Sigmoid colon (tissue), 7 donors: ENCODE results near the gene TSPAN14. TPM values are rescaled to one million over a fixed set of nuclear protein-coding genes. Genes with fewer than 3 reads are reported as not detected.

Experiments used
- DNase-seq: peaks from one replicate; pipeline ENCODE4 v3.0.0-alpha.2; 2019
- H3K27ac ChIP-seq, 4 donors: fragments of 200-600 bp; sonication (generic); one replicate each; pipeline ENCODE4 v1.5.1; 2016 to 2019; ENCODE audit warnings: mild to moderate bottlenecking in 1 of 4
- H3K27me3 ChIP-seq, 3 donors: fragments of 200-600 bp; sonication (generic); one replicate each; pipeline ENCODE4 v1.5.1; 2019; ENCODE audit warnings: mild to moderate bottlenecking in 1 of 3
- H3K36me3 ChIP-seq, 4 donors: fragments of 200-600 bp; sonication (generic); one replicate each; pipeline ENCODE4 v1.5.1; 2016 to 2019
- H3K4me1 ChIP-seq, 4 donors: fragments of 200-600 bp; sonication (generic); one replicate each; pipeline ENCODE4 v1.5.1; 2017 to 2019
- H3K4me3 ChIP-seq, 4 donors: fragments of 200-600 bp; sonication (generic); one replicate each; pipeline ENCODE4 v1.5.1; 2017 to 2019; ENCODE audit warnings: mild to moderate bottlenecking in 2 of 4, moderate library complexity in 1 of 4
- H3K9me3 ChIP-seq, 4 donors: fragments of 200-600 bp in 3 of 4; sonication (generic) in 3 of 4; one replicate each; pipeline versions ENCODE4 v1.5.1 to v1.6.1; 2013 to 2019
- EP300 ChIP-seq, 4 donors: sonication (generic); formaldehyde crosslinking; IDR thresholded peaks; one replicate each; pipeline ENCODE4 v1.6.1; 2017; ENCODE audit warnings: antibody characterized with exemption in 4 of 4
- POLR2A ChIP-seq, 2 donors: fragments of 450-650 bp; IDR thresholded peaks; one replicate each; pipeline ENCODE4 v1.6.1; 2016; ENCODE audit warnings: antibody characterized with exemption in 2 of 2, mild to moderate bottlenecking in 2 of 2, moderate library complexity in 2 of 2
- POLR2AphosphoS5 ChIP-seq, 4 donors: sonication (generic); formaldehyde crosslinking; IDR thresholded peaks; one replicate each; pipeline ENCODE4 v1.6.1; 2017; ENCODE audit warnings: antibody characterized with exemption in 4 of 4
- WGBS, 2 donors: extraction: QIAGEN DNeasy Blood & Tissue Kit; methylation state at CpG; one replicate each; pipeline ENCODE4 v1.1.7; 2013; 5-methylcytosine and 5-hydroxymethylcytosine counted together
- intact Hi-C: fragments of 100-400 bp; cut with DNase I; formaldehyde crosslinking; loops from one replicate; pipeline ENCODE4 v1.15.1; 2023
- polyA plus RNA-seq, 3 donors: library from polyadenylated mRNA; stranded (reverse); fragments of 200-250 nt; gene quantifications; one replicate each; pipeline ENCODE4 v1.2.3, GENCODE V29; 2013
- total RNA-seq, 4 donors: library from RNA; depleted of rRNA; stranded (reverse); fragments of >200 nt; gene quantifications; one replicate each; pipeline ENCODE4 v1.1.0, GENCODE V29; 2016
- TF ChIP-seq, protein P1 (sequence below), 4 experiments: fragments of 450-650 bp in 3 of 4; fragments of 200-600 bp in 1 of 4; IDR thresholded peaks; one replicate each; pipeline ENCODE4 v1.5.1; 2016 to 2019; ENCODE audit warnings: antibody characterized with exemption in 4 of 4, mild to moderate bottlenecking in 3 of 4, moderate library complexity in 2 of 4
- donor health status: healthy with polysubstance abuse.
- donor health status: Bipolar disorder and iron deficiency.
- donor health status: healthy.

TSPAN14 gene
- total and polyA plus RNA-seq, 7 donors: 12.0 to 67.3 (median 23.5) TPM

DNA sequence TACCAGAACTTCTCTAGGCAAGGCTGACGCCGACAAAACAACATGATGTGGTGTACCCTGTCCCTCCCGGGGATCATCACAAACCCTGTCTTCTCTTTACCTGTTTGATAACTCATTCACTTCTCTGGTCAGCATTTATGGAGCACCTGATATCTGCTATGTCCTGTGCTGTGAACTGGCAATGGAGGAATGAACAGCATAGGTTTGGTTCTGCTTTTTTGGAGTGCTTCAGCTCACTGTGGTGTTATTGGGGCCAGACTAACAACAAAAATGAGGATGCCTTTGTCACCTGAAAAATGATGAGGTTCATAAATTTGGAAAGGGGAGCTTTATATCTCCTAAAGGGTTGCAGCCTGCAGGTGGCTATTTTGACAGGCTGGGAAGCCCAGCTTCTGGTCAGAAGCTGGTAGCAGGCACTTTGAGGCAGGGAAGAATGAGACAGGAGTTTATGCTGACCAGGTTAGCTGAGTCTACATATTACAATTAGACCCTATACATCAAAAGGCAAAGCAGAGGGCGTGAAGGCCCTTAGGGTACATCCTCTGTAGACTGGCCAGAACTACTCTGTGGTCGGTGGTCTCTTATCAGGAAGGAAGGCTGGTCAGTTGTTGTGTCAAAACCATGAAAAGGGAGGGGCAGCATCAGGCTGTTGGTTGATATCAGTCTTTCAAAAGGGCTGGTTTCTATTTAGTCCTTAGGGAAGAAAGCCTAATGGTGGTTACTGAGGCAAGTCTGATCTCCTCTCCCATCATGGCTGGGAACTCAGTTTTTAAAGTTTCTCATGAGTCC, 125.9 kb downstream of the TSPAN14 start:
- H3K9me3 ChIP-seq: peaks cover 0 to 3% (median 0%) of the 10 kb centered on the region in 4 donors
- 78 to 83% methylated on average over 5 of the region's 5 CpGs for WGBS, 2 donors
- H3K4me1 ChIP-seq: no peaks in the 10 kb centered on the region
- TF ChIP-seq POLR2A (IDR thresholded peaks at IDR 0.05) (no peak), EP300 (IDR thresholded peaks at IDR 0.05) (no peak), POLR2AphosphoS5 (IDR thresholded peaks at IDR 0.05) (no peak)
- TF ChIP-seq, protein P1, sequence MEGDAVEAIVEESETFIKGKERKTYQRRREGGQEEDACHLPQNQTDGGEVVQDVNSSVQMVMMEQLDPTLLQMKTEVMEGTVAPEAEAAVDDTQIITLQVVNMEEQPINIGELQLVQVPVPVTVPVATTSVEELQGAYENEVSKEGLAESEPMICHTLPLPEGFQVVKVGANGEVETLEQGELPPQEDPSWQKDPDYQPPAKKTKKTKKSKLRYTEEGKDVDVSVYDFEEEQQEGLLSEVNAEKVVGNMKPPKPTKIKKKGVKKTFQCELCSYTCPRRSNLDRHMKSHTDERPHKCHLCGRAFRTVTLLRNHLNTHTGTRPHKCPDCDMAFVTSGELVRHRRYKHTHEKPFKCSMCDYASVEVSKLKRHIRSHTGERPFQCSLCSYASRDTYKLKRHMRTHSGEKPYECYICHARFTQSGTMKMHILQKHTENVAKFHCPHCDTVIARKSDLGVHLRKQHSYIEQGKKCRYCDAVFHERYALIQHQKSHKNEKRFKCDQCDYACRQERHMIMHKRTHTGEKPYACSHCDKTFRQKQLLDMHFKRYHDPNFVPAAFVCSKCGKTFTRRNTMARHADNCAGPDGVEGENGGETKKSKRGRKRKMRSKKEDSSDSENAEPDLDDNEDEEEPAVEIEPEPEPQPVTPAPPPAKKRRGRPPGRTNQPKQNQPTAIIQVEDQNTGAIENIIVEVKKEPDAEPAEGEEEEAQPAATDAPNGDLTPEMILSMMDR (IDR thresholded peaks at IDR 0.05): no peak
- H3K27ac ChIP-seq: no peak overlapping the region
- no peak for DNase-seq
- no peaks in the 10 kb centered on the region for H3K36me3 ChIP-seq
- no peaks in the 10 kb centered on the region for H3K27me3 ChIP-seq
- no peak overlapping the region for H3K4me3 ChIP-seq
- intact Hi-C loops: no loop called here

DNA sequence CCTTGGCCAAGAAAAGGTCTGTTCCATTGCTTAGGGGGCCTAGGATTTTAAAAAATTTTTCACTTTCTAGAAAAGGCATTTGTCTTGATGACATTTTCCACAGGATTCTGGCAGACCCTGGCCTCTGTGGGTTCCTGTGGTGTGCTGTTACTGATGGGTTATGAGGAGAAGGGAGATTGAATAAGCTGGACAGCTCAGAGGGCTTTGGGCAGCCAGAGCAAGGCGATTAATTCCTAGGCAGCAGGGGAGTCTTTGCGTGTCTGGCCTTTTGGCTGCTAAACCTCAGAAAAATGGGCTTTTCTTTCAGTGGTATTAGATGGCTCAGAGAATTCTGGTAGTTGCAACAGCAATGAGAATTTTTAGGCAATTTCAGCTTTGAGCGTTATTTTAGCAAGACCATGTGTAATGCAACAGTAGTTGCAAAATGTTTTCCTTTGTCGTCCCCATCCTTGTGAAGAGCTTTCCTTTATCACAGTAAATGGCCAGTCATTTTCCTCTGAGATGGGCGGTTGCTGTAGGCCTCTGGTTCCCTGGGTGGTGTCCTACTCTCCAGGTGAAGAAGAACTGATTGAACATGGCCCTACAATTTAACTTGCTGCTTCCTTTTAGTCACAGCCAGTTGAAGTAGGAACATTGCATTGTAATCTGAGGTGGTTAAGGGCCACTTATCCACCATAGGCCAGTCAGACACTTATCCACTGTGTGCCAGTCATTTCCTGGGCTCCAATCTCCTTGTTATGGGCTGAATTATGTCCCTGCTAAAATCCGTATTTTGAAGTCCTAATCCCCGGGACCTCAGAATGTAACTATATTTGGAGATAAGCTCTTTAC, 126.7 kb downstream of the TSPAN14 start:
- no peak for DNase-seq
- Histone ChIP-seq H3K4me1 (no peaks in the 10 kb centered on the region), H3K27me3 (no peaks in the 10 kb centered on the region), H3K9me3 (peaks cover 0 to 3% (median 0%) of the 10 kb centered on the region in 4 donors), H3K27ac (no peak overlapping the region), H3K36me3 (no peaks in the 10 kb centered on the region), H3K4me3 (no peak overlapping the region)
- WGBS, 2 donors: 83 to 89% methylated on average over 7 of the region's 7 CpGs
- TF ChIP-seq, protein P1 (IDR thresholded peaks at IDR 0.05): no peak
- TF ChIP-seq EP300 (IDR thresholded peaks at IDR 0.05) (no peak), POLR2A (IDR thresholded peaks at IDR 0.05) (no peak), POLR2AphosphoS5 (IDR thresholded peaks at IDR 0.05) (no peak)
- intact Hi-C loops: no loop called here

DNA sequence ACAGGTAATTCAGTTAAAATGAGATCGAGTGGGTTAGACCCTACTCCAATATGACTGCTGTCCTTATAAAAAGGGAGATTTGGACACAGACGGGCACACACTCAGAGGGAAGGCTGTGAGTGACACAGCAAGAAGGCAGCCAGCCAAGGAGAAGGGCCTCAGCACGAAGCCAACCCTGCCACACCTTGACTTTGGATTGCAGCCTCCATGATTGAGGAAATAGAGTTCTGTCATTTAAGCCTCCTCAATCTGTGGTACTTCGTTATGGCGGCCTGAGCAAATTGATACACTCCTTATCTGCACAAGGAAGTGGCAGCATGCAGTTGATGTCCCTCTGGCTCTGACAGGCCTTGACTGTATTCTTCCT, 127.3 kb downstream of the TSPAN14 start:
- no peak for TF ChIP-seq POLR2A (IDR thresholded peaks at IDR 0.05)
- no peaks in the 10 kb centered on the region for H3K4me1 ChIP-seq
- no peak overlapping the region for H3K27ac ChIP-seq
- intact Hi-C loops: no loop called here
- H3K36me3 ChIP-seq: no peaks in the 10 kb centered on the region
- no peak overlapping the region for H3K4me3 ChIP-seq
- peaks cover 0 to 3% (median 0%) of the 10 kb centered on the region in 4 donors for H3K9me3 ChIP-seq
- H3K27me3 ChIP-seq: no peaks in the 10 kb centered on the region
- 22 to 56% methylated on average over 5 of the region's 5 CpGs for WGBS, 2 donors
- DNase-seq: no peak

DNA sequence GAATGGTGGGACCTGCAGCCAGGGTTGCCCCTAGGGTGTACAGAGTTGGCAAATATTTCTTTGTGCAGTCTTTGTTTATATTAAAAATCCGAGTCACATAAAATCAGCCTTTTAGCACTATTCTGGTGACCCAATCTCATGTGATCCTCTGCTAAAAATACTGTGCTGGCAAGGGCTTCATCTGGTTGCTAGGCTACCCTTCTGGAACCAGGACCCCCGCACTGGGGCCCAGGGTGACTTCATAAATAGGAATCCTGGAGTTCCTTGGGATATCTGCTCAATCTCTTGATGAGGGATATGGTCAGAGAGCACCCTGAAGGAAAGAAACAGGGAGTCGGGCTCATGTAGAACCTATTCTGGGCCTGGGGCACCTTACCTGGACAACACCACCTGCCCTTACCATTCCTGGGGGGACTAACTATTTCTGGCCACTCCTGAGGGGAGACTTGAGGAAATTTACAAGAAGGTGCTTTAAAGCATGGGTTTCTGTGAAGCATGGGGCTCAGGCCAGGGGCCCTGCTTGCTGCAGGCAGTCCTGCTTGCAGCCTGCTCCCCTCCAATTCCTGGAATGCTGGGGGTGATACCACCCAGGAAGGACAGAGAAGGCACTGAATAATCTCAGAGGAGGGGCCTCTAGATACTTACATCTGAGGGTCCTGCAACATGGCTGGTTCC, 128.3 kb downstream of the TSPAN14 start:
- intact Hi-C loops: no loop called here
- H3K4me3 ChIP-seq: no peak overlapping the region
- H3K27me3 ChIP-seq: no peaks in the 10 kb centered on the region
- no peaks in the 10 kb centered on the region for H3K4me1 ChIP-seq
- no peaks in the 10 kb centered on the region for H3K36me3 ChIP-seq
- 73 to 85% methylated on average over 3 of the region's 3 CpGs for WGBS, 2 donors
- DNase-seq: no peak
- no peaks in the 10 kb centered on the region for H3K9me3 ChIP-seq
- no peak for TF ChIP-seq POLR2AphosphoS5 (IDR thresholded peaks at IDR 0.05)
- TF ChIP-seq, protein P1 (IDR thresholded peaks at IDR 0.05): no peak
- TF ChIP-seq EP300 (IDR thresholded peaks at IDR 0.05): no peak
- no peak for TF ChIP-seq POLR2A (IDR thresholded peaks at IDR 0.05)
- no peak overlapping the region for H3K27ac ChIP-seq

Other genes starting within 250 kb of the TSPAN14 start
- gene ANXA11, start 248.8 kb upstream of the TSPAN14 start, total RNA-seq: 100 to 1,000 TPM in 1 of 4 donors, 10 to 100 TPM in 3; 63.2 to 109 (median 75.7) TPM
- 100 to 1,000 TPM; 170 to 323 (median 199) TPM for gene ANXA11, start 248.8 kb upstream of the TSPAN14 start, polyA plus RNA-seq
- gene MAT1A, start 164.7 kb upstream of the TSPAN14 start, total RNA-seq: not detected
- under 1 TPM in 2 of 3 donors, not detected in 1; 0.23 to 0.31 TPM for gene MAT1A, start 164.7 kb upstream of the TSPAN14 start, polyA plus RNA-seq
- not detected for gene DYDC1, start 97.6 kb upstream of the TSPAN14 start, total RNA-seq
- not detected for gene DYDC1, start 97.6 kb upstream of the TSPAN14 start, polyA plus RNA-seq
- gene DYDC2, start 97.5 kb upstream of the TSPAN14 start, total RNA-seq: not detected
- gene DYDC2, start 97.5 kb upstream of the TSPAN14 start, polyA plus RNA-seq: under 1 TPM in 1 of 3 donors, not detected in 2; 0.41 TPM
- gene PRXL2A, start 45.8 kb upstream of the TSPAN14 start, total RNA-seq: 10 to 100 TPM; 43.7 to 57.4 (median 50.9) TPM
- 10 to 100 TPM; 33.3 to 63.5 (median 37.8) TPM for gene PRXL2A, start 45.8 kb upstream of the TSPAN14 start, polyA plus RNA-seq
- under 1 TPM in 1 of 4 donors, not detected in 3; 0.33 TPM for gene SH2D4B, start 83.6 kb downstream of the TSPAN14 start, total RNA-seq
- under 1 TPM in 1 of 3 donors, not detected in 2; 0.06 TPM for gene SH2D4B, start 83.6 kb downstream of the TSPAN14 start, polyA plus RNA-seq